HFF-Myc (cell line): ENCODE data around the gene ACTL6B.

Experiments used
- DNase-seq: peaks from one replicate; pipeline ENCODE4 v3.0.0-alpha.2; 2011; ENCODE audit warnings: low read depth; ENCODE audit errors: extremely low read depth
- H3K4me3 ChIP-seq: replicated peaks from 2 replicates; pipeline ENCODE4 v1.5.1; 2011; ENCODE audit warnings: low read depth, mild to moderate bottlenecking, control low read depth, low read length
- CTCF ChIP-seq: IDR thresholded peaks from 2 replicates; pipeline ENCODE4 v1.5.1; 2012; ENCODE audit warnings: mild to moderate bottlenecking, low read depth, low read length, control low read depth; ENCODE audit errors: missing control alignments

Gene ACTL6B

GRCh38 chr7:100621554-100621953 is 34.7 kb downstream of the ACTL6B start:
- no peak overlapping the region for H3K4me3 ChIP-seq
- no peak for DNase-seq
- no peak for TF ChIP-seq CTCF

- no peak overlapping the region for H3K4me3 ChIP-seq
- no peak for DNase-seq
- no peak for TF ChIP-seq CTCF
These were observed 35.4 kb downstream of the ACTL6B start for GRCh38 chr7:100620804-100621203.

GRCh38 chr7:100620239-100620638 is 36.0 kb downstream of the ACTL6B start:
- no peak for TF ChIP-seq CTCF
- H3K4me3 ChIP-seq = no peak overlapping the region
- DNase-seq = no peak

- no peak for DNase-seq
These were observed 41.9 kb downstream of the ACTL6B start for GRCh38 chr7:100614308-100614861.

GRCh38 chr7:100613412-100614175 is 42.7 kb downstream of the ACTL6B start:
- no peak for DNase-seq
- TF ChIP-seq CTCF = no peak
- H3K4me3 ChIP-seq = peak overlapping the region; percentile 51; the same call in 1 of the 2 replicates

More at GRCh38 chr7:100614308-100614861, 41.9 kb downstream of the ACTL6B start:
- no peak overlapping the region for H3K4me3 ChIP-seq
- no peak for TF ChIP-seq CTCF

GRCh38 chr7:100612730-100613390 is 43.4 kb downstream of the ACTL6B start:
- no peak for DNase-seq
- H3K4me3 ChIP-seq = peak overlapping the region; percentile 51
- no peak for TF ChIP-seq CTCF
